PC-9 (cell line): ENCODE measurements around the gene PCK2. TPM values are rescaled to one million over a fixed set of nuclear protein-coding genes. Genes with fewer than 3 reads are reported as not detected.

Experiments
- BruUV-seq: library from RNA; stranded (reverse); fragments of 400-500 nt; replicated peaks from 2 replicates; lab custom pipeline; 2021; lab: Mats Ljungman, UMichigan
- CTCF ChIA-PET: fragments of 300-600 bp; sonication (Branson Sonifier 250); formaldehyde crosslinking; loops from one replicate; lab custom pipeline; 2022; ENCODE audit warnings: antibody characterized with exemption; lab: Charles Lee
- POLR2A ChIA-PET: fragments of 300-600 bp; sonication (Branson Sonifier 250); formaldehyde crosslinking; loops from one replicate; lab custom pipeline; 2022; ENCODE audit warnings: antibody characterized with exemption; ENCODE audit not compliant: unreplicated experiment; lab: Charles Lee
- DNase-seq, 2 experiments: peaks; one replicate each; pipeline versions ENCODE4 v3.0.0 to v3.0.0-alpha.2; 2015 to 2022; ENCODE audit warnings: mixed read lengths in 1 of 2
- H2AFZ ChIP-seq: fragments of 200-600 bp; sonication (generic); 2 replicates; pipeline ENCODE4 v1.8.1; 2017; ENCODE audit warnings: antibody characterized with exemption
- H3F3A ChIP-seq: fragments of 200-600 bp; sonication (generic); 2 replicates; pipeline ENCODE4 v1.8.1; 2017; ENCODE audit warnings: antibody characterized with exemption, mild to moderate bottlenecking, low read depth; ENCODE audit not compliant: insufficient read depth
- H3K27ac ChIP-seq: fragments of 200-600 bp; sonication (generic); 2 replicates; pipeline ENCODE4 v1.6.1; 2016; ENCODE audit warnings: mixed run types
- H3K27me3 ChIP-seq: fragments of 200-600 bp; sonication (generic); 2 replicates; pipeline ENCODE4 v1.6.1; 2016; ENCODE audit warnings: low read depth, mixed run types; ENCODE audit not compliant: insufficient read depth
- H3K36me3 ChIP-seq: fragments of 200-600 bp; sonication (generic); 2 replicates; pipeline ENCODE4 v1.6.1; 2016; ENCODE audit warnings: low read depth, mixed run types
- H3K4me1 ChIP-seq: fragments of 200-600 bp; sonication (generic); replicated peaks from 2 replicates; pipeline ENCODE4 v1.6.1; 2016; ENCODE audit warnings: mixed run types; ENCODE audit not compliant: insufficient read depth
- H3K4me2 ChIP-seq: fragments of 200-600 bp; sonication (generic); 2 replicates; pipeline ENCODE4 v1.6.1; 2017; ENCODE audit warnings: mixed run types
- H3K4me3 ChIP-seq: fragments of 200-600 bp; sonication (generic); 2 replicates; pipeline ENCODE4 v1.6.1; 2016; ENCODE audit warnings: mixed run types
- H3K79me2 ChIP-seq: fragments of 200-600 bp; sonication (generic); 2 replicates; pipeline ENCODE4 v1.6.1; 2017; ENCODE audit warnings: low read depth, mixed run types
- H3K9me2 ChIP-seq: fragments of 200-600 bp; sonication (generic); 2 replicates; pipeline ENCODE4 v1.8.1; 2017; ENCODE audit warnings: mild to moderate bottlenecking; ENCODE audit not compliant: insufficient read depth
- H3K9me3 ChIP-seq: fragments of 200-600 bp; sonication (generic); 2 replicates; pipeline ENCODE4 v1.8.1; 2016; ENCODE audit warnings: low read depth; ENCODE audit not compliant: insufficient read depth
- H4K20me1 ChIP-seq: fragments of 200-600 bp; sonication (generic); 2 replicates; pipeline ENCODE4 v1.8.1; 2017; ENCODE audit not compliant: insufficient read depth
- EZH2 ChIP-seq: fragments of 200-600 bp; sonication (generic); IDR thresholded peaks from 2 replicates; pipeline ENCODE4 v1.8.0; 2017; ENCODE audit warnings: antibody characterized with exemption, low read depth
- intact Hi-C: fragments of 100-400 bp; cut with micrococcal nuclease; formaldehyde crosslinking; loops from one replicate; pipeline ENCODE4 v1.10.0; 2022; ENCODE audit not compliant: unreplicated experiment
- total RNA-seq: library from RNA; stranded (reverse); gene quantifications from 2 replicates; pipeline ENCODE4 v1.2.3, GENCODE V29; 2021
- TF ChIP-seq, protein P1 (sequence below): fragments of 200-600 bp; sonication (generic); conservative IDR thresholded peaks from 2 replicates; pipeline ENCODE4 v1.6.1; 2017; ENCODE audit warnings: mixed run types, antibody characterized with exemption, mild to moderate bottlenecking, moderate library complexity

Gene PCK2
- total RNA-seq, 1 experiment from 2014 or later = 77.4 TPM

DNA sequence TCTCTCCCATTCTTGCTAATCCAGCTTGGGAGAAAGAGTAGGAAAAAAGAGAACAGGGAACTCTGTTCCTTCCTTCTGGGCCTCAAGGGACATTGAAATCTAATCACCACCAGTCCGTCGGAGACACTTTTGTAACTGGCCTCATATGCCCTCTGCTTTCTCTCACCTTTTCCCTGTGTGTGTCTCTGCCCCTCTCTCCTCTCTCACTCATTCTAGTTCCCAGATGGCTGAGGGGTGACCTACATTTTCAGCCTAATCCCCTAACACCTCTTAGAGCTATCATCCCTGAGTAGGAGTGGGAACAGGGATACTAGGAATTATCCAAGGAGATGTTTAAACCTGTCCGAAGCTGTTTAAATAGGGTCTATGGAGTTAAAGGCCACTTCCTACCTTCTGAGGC is 8.9 kb upstream of the PCK2 start:
- intact Hi-C loops = no loop called here
- no peaks in the 10 kb centered on the region for H3F3A ChIP-seq
- H3K27ac ChIP-seq = no peak overlapping the region
- no peaks in the 10 kb centered on the region for H3K9me2 ChIP-seq
- H3K4me2 ChIP-seq = no peak overlapping the region
- no peaks in the 10 kb centered on the region for H3K36me3 ChIP-seq
- no peak for TF ChIP-seq EZH2
- no peaks in the 10 kb centered on the region for H4K20me1 ChIP-seq
- H2AFZ ChIP-seq = no peak overlapping the region
- BruUV-seq = no TSS peak
- H3K4me3 ChIP-seq = no peak overlapping the region
- peaks cover 10% of the 10 kb centered on the region; the same call in 1 of the 2 replicates for H3K4me1 ChIP-seq
- no peaks in the 10 kb centered on the region for H3K9me3 ChIP-seq
- CTCF ChIA-PET = no interaction called here
- POLR2A ChIA-PET = no interaction called here
- no peak for DNase-seq
- no peaks in the 10 kb centered on the region for H3K79me2 ChIP-seq
- H3K27me3 ChIP-seq = no peaks in the 10 kb centered on the region

GRCh38 chr14:24086193-24086955 is 7.7 kb upstream of the PCK2 start:
- ChIA-PET POLR2A (no interaction called here), CTCF (no interaction called here)
- H3K4me2 ChIP-seq = no peak overlapping the region
- intact Hi-C loops = no loop called here
- H3K27ac ChIP-seq = no peak overlapping the region
- no TSS peak for BruUV-seq
- H2AFZ ChIP-seq = no peak overlapping the region
- no peaks in the 10 kb centered on the region for H3K27me3 ChIP-seq
- H3F3A ChIP-seq = no peaks in the 10 kb centered on the region
- no peaks in the 10 kb centered on the region for H4K20me1 ChIP-seq
- peaks cover 5% of the 10 kb centered on the region; the same call in 1 of the 2 replicates for H3K4me1 ChIP-seq
- H3K9me3 ChIP-seq = no peaks in the 10 kb centered on the region
- H3K36me3 ChIP-seq = no peaks in the 10 kb centered on the region
- DNase-seq = no peak
- TF ChIP-seq EZH2 = no peak
- TF ChIP-seq, protein P1, sequence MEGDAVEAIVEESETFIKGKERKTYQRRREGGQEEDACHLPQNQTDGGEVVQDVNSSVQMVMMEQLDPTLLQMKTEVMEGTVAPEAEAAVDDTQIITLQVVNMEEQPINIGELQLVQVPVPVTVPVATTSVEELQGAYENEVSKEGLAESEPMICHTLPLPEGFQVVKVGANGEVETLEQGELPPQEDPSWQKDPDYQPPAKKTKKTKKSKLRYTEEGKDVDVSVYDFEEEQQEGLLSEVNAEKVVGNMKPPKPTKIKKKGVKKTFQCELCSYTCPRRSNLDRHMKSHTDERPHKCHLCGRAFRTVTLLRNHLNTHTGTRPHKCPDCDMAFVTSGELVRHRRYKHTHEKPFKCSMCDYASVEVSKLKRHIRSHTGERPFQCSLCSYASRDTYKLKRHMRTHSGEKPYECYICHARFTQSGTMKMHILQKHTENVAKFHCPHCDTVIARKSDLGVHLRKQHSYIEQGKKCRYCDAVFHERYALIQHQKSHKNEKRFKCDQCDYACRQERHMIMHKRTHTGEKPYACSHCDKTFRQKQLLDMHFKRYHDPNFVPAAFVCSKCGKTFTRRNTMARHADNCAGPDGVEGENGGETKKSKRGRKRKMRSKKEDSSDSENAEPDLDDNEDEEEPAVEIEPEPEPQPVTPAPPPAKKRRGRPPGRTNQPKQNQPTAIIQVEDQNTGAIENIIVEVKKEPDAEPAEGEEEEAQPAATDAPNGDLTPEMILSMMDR = no peak
- H3K4me3 ChIP-seq = no peak overlapping the region
- H3K9me2 ChIP-seq = no peaks in the 10 kb centered on the region
- H3K79me2 ChIP-seq = no peaks in the 10 kb centered on the region

DNA sequence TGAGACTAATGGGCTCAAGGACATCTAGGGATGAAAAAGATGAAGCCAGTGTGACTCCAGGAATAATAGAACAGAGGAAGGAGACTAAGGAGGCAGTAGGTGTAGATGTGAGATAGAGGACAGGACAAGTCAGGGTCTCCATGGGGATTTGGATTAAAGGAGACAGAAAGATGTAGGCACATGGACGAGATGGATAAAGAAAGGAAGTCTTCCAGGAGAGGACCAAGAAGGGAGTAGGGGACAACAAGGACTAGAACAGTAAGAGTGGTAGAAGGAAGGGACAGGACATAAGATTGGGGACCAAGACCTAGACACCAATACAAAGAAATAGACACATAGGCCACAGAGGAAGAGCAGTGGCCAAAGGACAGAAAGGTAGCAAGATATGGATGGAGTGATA is 7.1 kb upstream of the PCK2 start:
- intact Hi-C loops = no loop called here
- Histone ChIP-seq H3K79me2 (no peaks in the 10 kb centered on the region), H3K4me1 (peaks cover under 1% of the 10 kb centered on the region; the same call in 1 of the 2 replicates), H2AFZ (no peak overlapping the region), H3K9me2 (no peaks in the 10 kb centered on the region), H3K27me3 (no peaks in the 10 kb centered on the region), H3K9me3 (no peaks in the 10 kb centered on the region), H3F3A (no peaks in the 10 kb centered on the region), H4K20me1 (no peaks in the 10 kb centered on the region), H3K36me3 (no peaks in the 10 kb centered on the region), H3K4me2 (no peak overlapping the region), H3K27ac (no peak overlapping the region), H3K4me3 (no peak overlapping the region)
- TF ChIP-seq, protein P1 = no peak
- no peak for TF ChIP-seq EZH2
- DNase-seq = no peak
- POLR2A ChIA-PET = no interaction called here
- BruUV-seq = no TSS peak
- CTCF ChIA-PET = no interaction called here
